Measurements from ENCODE around the gene ADGRD2. TPM values are rescaled to one million over a fixed set of nuclear protein-coding genes. Genes with fewer than 3 reads are reported as not detected.

ADGRD2 gene
- polyA plus RNA-seq, 3 donors: not detected

DNA sequence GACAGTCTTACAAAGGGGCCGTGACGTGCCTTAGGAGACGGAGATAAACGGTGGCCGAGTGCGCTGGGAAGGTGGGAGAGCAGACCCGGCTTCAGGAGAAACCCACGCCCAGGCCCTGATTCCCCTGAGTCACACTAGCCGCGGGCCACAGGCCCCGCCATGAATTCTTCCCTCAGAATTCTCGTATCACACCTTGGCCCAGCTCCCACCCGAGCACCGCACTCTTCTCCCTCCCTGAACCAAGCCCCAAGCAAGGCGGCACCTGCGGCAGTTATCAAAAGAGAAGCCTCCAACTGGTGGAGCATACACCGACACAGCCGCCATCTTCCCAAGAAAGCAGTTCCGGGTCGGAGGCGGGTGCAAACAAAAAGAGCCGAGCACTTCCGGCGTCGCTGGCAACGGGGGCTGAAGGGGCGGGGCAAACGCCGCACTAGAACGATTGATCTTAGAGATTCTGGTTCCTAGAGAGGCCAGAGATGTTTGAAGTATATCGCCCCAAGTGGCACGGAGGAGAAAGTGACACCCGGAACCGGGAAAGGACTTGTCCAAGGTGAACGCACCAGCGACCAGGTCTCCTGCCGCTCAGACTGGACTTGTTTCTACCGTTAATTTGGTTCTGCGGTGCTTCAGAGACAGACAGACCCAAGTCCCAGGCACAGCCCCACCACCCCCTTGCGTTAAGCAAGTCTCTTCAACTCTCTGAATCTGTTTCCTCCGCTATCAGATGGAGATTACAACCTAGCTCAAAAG is 35.0 kb upstream of the ADGRD2 start, which contains the start of gene PSMB7:
TSS of gene PSMB7 (minus strand) at position 341 of the 750 bp plus-strand sequence. CDS start at position 324, 17 bp downstream.
- H3K4me1 ChIP-seq (ENCODE audit: control insufficient read depth in 1 of 2, insufficient read depth in 2 of 2, low read length in 2 of 2): peaks cover 19 to 26% of the 10 kb centered on the region in 2 donors
- H3K4me3 ChIP-seq (replicated peaks in 1 of 3; ENCODE audit: low read depth in 2 of 3, low read length in 3 of 3): peak within 1 kb of the TSS; percentile 83 to 90 (median 86)
- peak; percentile 96 to 98 (median 97) for DNase-seq
- H3K27me3 ChIP-seq (ENCODE audit: control insufficient read depth in 2 of 2, insufficient read depth in 2 of 2, low read length in 2 of 2): no peaks in the 10 kb centered on the region
- Mint-ChIP-seq H3K27ac (peak within 1 kb of the TSS; percentile 91 to 98 (median 96)), H3K4me1 (peaks cover 24% of the 10 kb centered on the region), H3K4me3 (peak within 1 kb of the TSS; percentile 94 to 100), H3K9me3 (peaks cover 0 to 6% (median 4%) of the 10 kb centered on the region in 7 donors), H3K27me3 (ENCODE audit: low read depth in 3 of 3) (peaks cover 0 to 7% (median 0%) of the 10 kb centered on the region in 3 donors), H3K36me3 (peaks cover 32 to 33% of the 10 kb centered on the region in 2 donors)
- H2AFZ ChIP-seq (ENCODE audit: insufficient read depth, low read depth, low read length, poor library complexity, severe bottlenecking): peak within 1 kb of the TSS; percentile 87
- H3K36me3 ChIP-seq (replicated peaks in 1 of 2; ENCODE audit: control insufficient read depth in 1 of 2, insufficient read depth in 2 of 2, low read length in 2 of 2): peaks cover 36 to 39% of the 10 kb centered on the region in 2 donors
- peaks cover 38% of the 10 kb centered on the region for H3K79me2 ChIP-seq (ENCODE audit: insufficient read depth, low read length)
- WGBS (ENCODE audit: insufficient coverage): under 1% methylated on average over 39 of the region's 41 CpGs
- peaks cover 0 to 7% of the 10 kb centered on the region in 2 donors for H3K9me3 ChIP-seq (replicated peaks in 1 of 2; ENCODE audit: control insufficient read depth in 1 of 2, insufficient read depth in 1 of 2, low read length in 2 of 2)
- intact Hi-C loops (cut with micrococcal nuclease): no loop called here
- H3K4me2 ChIP-seq (replicated peaks; ENCODE audit: extremely low read depth, low read length, poor library complexity, severe bottlenecking): peak within 1 kb of the TSS; percentile 90
- peaks cover 5% of the 10 kb centered on the region for H4K20me1 ChIP-seq (ENCODE audit: insufficient read depth, low read length)
- peak within 1 kb of the TSS; percentile 85 for H3K9ac ChIP-seq (ENCODE audit: insufficient read depth, low read length, poor library complexity, severe bottlenecking)
- H3K27ac ChIP-seq (ENCODE audit: low read depth in 1 of 2, low read length in 2 of 2): peak within 1 kb of the TSS; percentile 50 to 91
- TF ChIP-seq, protein P1, sequence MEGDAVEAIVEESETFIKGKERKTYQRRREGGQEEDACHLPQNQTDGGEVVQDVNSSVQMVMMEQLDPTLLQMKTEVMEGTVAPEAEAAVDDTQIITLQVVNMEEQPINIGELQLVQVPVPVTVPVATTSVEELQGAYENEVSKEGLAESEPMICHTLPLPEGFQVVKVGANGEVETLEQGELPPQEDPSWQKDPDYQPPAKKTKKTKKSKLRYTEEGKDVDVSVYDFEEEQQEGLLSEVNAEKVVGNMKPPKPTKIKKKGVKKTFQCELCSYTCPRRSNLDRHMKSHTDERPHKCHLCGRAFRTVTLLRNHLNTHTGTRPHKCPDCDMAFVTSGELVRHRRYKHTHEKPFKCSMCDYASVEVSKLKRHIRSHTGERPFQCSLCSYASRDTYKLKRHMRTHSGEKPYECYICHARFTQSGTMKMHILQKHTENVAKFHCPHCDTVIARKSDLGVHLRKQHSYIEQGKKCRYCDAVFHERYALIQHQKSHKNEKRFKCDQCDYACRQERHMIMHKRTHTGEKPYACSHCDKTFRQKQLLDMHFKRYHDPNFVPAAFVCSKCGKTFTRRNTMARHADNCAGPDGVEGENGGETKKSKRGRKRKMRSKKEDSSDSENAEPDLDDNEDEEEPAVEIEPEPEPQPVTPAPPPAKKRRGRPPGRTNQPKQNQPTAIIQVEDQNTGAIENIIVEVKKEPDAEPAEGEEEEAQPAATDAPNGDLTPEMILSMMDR (IDR thresholded peaks at IDR 0.05): peak; percentile 97

DNA sequence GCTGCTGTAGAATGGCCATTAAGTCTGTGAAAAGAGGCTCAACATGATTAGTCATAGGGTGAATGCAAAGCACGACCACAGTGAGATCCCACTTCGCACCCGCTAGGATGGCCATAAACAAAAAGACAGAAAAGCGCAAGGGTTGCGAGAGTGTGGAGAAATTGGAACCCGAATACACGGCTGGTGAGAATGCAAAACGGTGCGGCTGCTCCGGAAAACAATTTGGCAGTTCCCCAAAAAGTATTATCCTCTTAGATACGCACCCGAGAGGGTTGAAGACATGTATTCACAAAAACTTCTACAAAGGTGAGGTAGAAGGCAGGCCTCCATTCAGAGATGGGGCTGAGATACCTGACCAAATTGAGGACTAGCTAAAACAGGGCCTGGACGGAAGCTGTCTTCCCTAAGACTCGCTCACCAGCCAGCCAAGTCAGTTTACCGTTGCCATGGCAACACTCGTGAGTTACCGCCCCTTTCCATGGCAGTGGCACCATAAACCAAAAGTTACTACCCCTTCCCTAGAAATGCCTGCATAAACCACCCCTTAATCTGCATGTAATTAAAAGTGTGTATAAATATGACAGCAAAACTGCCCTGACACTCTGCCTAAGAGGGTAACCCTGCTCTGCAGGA is 34.3 kb upstream of the ADGRD2 start:
- H3K4me1 ChIP-seq (ENCODE audit: control insufficient read depth in 1 of 2, insufficient read depth in 2 of 2, low read length in 2 of 2): peaks cover 19 to 26% of the 10 kb centered on the region in 2 donors
- peaks cover 0 to 7% of the 10 kb centered on the region in 2 donors for H3K9me3 ChIP-seq (replicated peaks in 1 of 2; ENCODE audit: control insufficient read depth in 1 of 2, insufficient read depth in 1 of 2, low read length in 2 of 2)
- peak overlapping the region in 1 of 2 donors; percentile 91 for H3K27ac ChIP-seq (ENCODE audit: low read depth in 1 of 2, low read length in 2 of 2)
- H3K36me3 ChIP-seq (replicated peaks in 1 of 2; ENCODE audit: control insufficient read depth in 1 of 2, insufficient read depth in 2 of 2, low read length in 2 of 2): peaks cover 29 to 33% of the 10 kb centered on the region in 2 donors
- TF ChIP-seq, protein P1 (IDR thresholded peaks at IDR 0.05): no peak
- Mint-ChIP-seq H3K4me3 (peak overlapping the region; percentile 94 to 100), H3K4me1 (peaks cover 24% of the 10 kb centered on the region), H3K36me3 (peaks cover 26% of the 10 kb centered on the region in 2 donors), H3K27me3 (ENCODE audit: low read depth in 3 of 3) (peaks cover 0 to 7% (median 2%) of the 10 kb centered on the region in 3 donors), H3K9me3 (peaks cover 0 to 6% (median 4%) of the 10 kb centered on the region in 7 donors), H3K27ac (peak overlapping the region in 5 of 7 donors; percentile 91 to 98 (median 96))
- H2AFZ ChIP-seq (ENCODE audit: insufficient read depth, low read depth, low read length, poor library complexity, severe bottlenecking): peak overlapping the region; percentile 87
- intact Hi-C loops (cut with micrococcal nuclease): no loop called here
- WGBS (ENCODE audit: insufficient coverage): 94% methylated on average over 12 of the region's 17 CpGs
- peak overlapping the region; percentile 83 to 90 (median 86) for H3K4me3 ChIP-seq (replicated peaks in 1 of 3; ENCODE audit: low read depth in 2 of 3, low read length in 3 of 3)
- no peak for DNase-seq
- peak overlapping the region; percentile 90 for H3K4me2 ChIP-seq (replicated peaks; ENCODE audit: extremely low read depth, low read length, poor library complexity, severe bottlenecking)
- no peaks in the 10 kb centered on the region for H4K20me1 ChIP-seq (ENCODE audit: insufficient read depth, low read length)
- peaks cover 31% of the 10 kb centered on the region for H3K79me2 ChIP-seq (ENCODE audit: insufficient read depth, low read length)
- no peaks in the 10 kb centered on the region for H3K27me3 ChIP-seq (ENCODE audit: control insufficient read depth in 2 of 2, insufficient read depth in 2 of 2, low read length in 2 of 2)
- H3K9ac ChIP-seq (ENCODE audit: insufficient read depth, low read length, poor library complexity, severe bottlenecking): no peak overlapping the region

Data from CD14-positive monocyte (primary cell).